GM21528 (cell line): ENCODE measurements around the gene ARHGAP40.

ENCODE experiments used
- ATAC-seq: cut with Tn5 transposase; IDR thresholded peaks from one replicate; pipeline ENCODE4 v1.9.1; 2021; ENCODE audit warnings: mild to moderate bottlenecking, moderate library complexity; ENCODE audit not compliant: unreplicated experiment, low FRiP score

The ARHGAP40 gene

GRCh38 chr20:38645980-38646858 is 44.6 kb downstream of the ARHGAP40 start:
- ATAC-seq = no peak

GRCh38 chr20:38649275-38649891 is 47.8 kb downstream of the ARHGAP40 start:
- ATAC-seq = no peak

GRCh38 chr20:38650010-38650409 is 48.4 kb downstream of the ARHGAP40 start:
- no peak for ATAC-seq

GRCh38 chr20:38651154-38651553 is 49.5 kb downstream of the ARHGAP40 start:
- no peak for ATAC-seq

GRCh38 chr20:38651562-38651961 is 50.0 kb downstream of the ARHGAP40 start:
- no peak for ATAC-seq

GRCh38 chr20:38652995-38653394 is 51.4 kb downstream of the ARHGAP40 start:
- no peak for ATAC-seq

GRCh38 chr20:38657390-38657789 is 55.8 kb downstream of the ARHGAP40 start:
- ATAC-seq = no peak

- ATAC-seq = no peak
Observed at GRCh38 chr20:38658879-38659596, 57.4 kb downstream of the ARHGAP40 start.

GRCh38 chr20:38659597-38659880 is 57.9 kb downstream of the ARHGAP40 start:
- no peak for ATAC-seq

- ATAC-seq = no peak
Observed at GRCh38 chr20:38660429-38660828, 58.8 kb downstream of the ARHGAP40 start.

- ATAC-seq = no peak
Observed at GRCh38 chr20:38663660-38664059, 62.1 kb downstream of the ARHGAP40 start.

- ATAC-seq = no peak
Observed at GRCh38 chr20:38664284-38664683, 62.7 kb downstream of the ARHGAP40 start.

GRCh38 chr20:38665094-38665493 is 63.5 kb downstream of the ARHGAP40 start:
- ATAC-seq = no peak

GRCh38 chr20:38665506-38666285 is 64.1 kb downstream of the ARHGAP40 start:
- ATAC-seq = no peak

- ATAC-seq = no peak
Observed at GRCh38 chr20:38667417-38667956, 65.9 kb downstream of the ARHGAP40 start.

- ATAC-seq = no peak
Observed at GRCh38 chr20:38669688-38670087, 68.1 kb downstream of the ARHGAP40 start.

GRCh38 chr20:38670786-38671185 is 69.2 kb downstream of the ARHGAP40 start:
- ATAC-seq = no peak

- no peak for ATAC-seq
Observed at GRCh38 chr20:38671186-38671585, 69.6 kb downstream of the ARHGAP40 start.

- no peak for ATAC-seq
Observed at GRCh38 chr20:38671701-38672292, 70.2 kb downstream of the ARHGAP40 start.

- no peak for ATAC-seq
Observed at GRCh38 chr20:38672504-38672903, 70.9 kb downstream of the ARHGAP40 start.
